Measurements from ENCODE around the gene PDE11A.

DNA sequence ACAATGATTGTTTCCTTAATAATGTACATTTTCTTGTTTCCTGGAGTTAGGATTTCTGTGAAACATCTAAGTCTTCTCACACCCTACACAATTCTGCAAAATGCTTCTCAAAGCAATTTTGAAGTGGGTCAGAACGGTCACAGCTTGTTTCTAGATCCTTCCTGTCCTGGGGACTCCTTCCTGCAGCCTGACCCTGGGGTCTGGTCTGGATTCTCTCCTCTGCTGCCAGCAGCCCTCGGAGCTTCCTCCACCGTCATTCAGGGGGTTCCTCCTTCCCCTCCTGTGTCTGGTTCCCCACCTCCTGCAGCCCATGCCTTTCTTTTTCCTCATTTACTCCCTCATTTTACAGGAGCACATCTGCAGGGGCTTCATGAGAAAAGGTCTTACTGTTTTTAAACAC, 357.9 kb downstream of the PDE11A start:
- TF ChIP-seq CTCF (IDR thresholded peaks at IDR 0.05) (no peak), POLR2A (IDR thresholded peaks at IDR 0.05) (no peak)
